Adrenal gland (tissue), 12 donors: ENCODE measurements around the gene FMNL2. TPM values are rescaled to one million over a fixed set of nuclear protein-coding genes. Genes with fewer than 3 reads are reported as not detected.

ENCODE experiments used
- DNase-seq, 7 donors: peaks; one replicate each; pipeline ENCODE4 v3.0.0-alpha.2; 2019 to 2020
- H3K27ac ChIP-seq, 5 donors: fragments of 200-600 bp; sonication (generic) in 4 of 5; 1 replicate in 3 of 5; 2 replicates in 2 of 5; pipeline versions ENCODE4 v1.5.1 to v1.8.0; 2016 to 2020; ENCODE audit warnings: mild to moderate bottlenecking in 1 of 5
- H3K27me3 ChIP-seq: fragments of 200-600 bp; 2 replicates; pipeline ENCODE4 v1.8.0; 2021
- H3K36me3 ChIP-seq, 2 donors: fragments of 200-600 bp; replicated peaks in 1 of 2; 1 replicate in 1 of 2; 2 replicates in 1 of 2; pipeline versions ENCODE4 v1.5.1 to v1.8.0; 2018 to 2022
- H3K4me1 ChIP-seq, 2 donors: fragments of 200-600 bp; replicated peaks in 1 of 2; 1 replicate in 1 of 2; 2 replicates in 1 of 2; pipeline versions ENCODE4 v1.5.1 to v1.8.0; 2018 to 2021
- H3K4me3 ChIP-seq, 4 donors: fragments of 200-600 bp; sonication (generic) in 3 of 4; one replicate each; pipeline ENCODE4 v1.5.1; 2016 to 2018
- H3K9me3 ChIP-seq, 3 donors: fragments of 200-600 bp; sonication (generic) in 1 of 3; replicated peaks in 1 of 3; 1 replicate in 2 of 3; 2 replicates in 1 of 3; pipeline versions ENCODE4 v1.5.1 to v1.8.0; 2016 to 2021
- CTCF ChIP-seq, 6 experiments: fragments of 450-650 bp in 4 of 6; fragments of 200-600 bp in 2 of 6; sonication (generic) in 1 of 6; IDR thresholded peaks; 1 replicate in 5 of 6; 2 replicates in 1 of 6; pipeline versions ENCODE4 v1.5.1 to v1.8.0; 2016 to 2021; ENCODE audit warnings: antibody characterized with exemption in 6 of 6, mild to moderate bottlenecking in 2 of 6, moderate library complexity in 1 of 6
- POLR2A ChIP-seq, 2 donors: fragments of 450-650 bp; IDR thresholded peaks; one replicate each; pipeline ENCODE4 v1.6.1; 2017; ENCODE audit warnings: antibody characterized with exemption in 2 of 2, mild to moderate bottlenecking in 2 of 2, moderate library complexity in 1 of 2
- WGBS, 4 donors: extraction: QIAGEN DNeasy Blood & Tissue Kit in 2 of 4; methylation state at CpG; one replicate each; pipeline versions ENCODE4 v1.1.5 to v1.1.7; 2013 to 2017; 5-methylcytosine and 5-hydroxymethylcytosine counted together
- intact Hi-C, 2 donors: fragments of 100-400 bp; cut with DNase I; formaldehyde crosslinking; loops; one replicate each; pipeline versions ENCODE4 v1.14.1 to v1.15.0; 2022 to 2023
- polyA plus RNA-seq, 3 donors: library from polyadenylated mRNA; stranded (reverse); fragments of 200-250 nt in 2 of 3; fragments of 350-450 nt in 1 of 3; fragmentation: Illumina TruSeq in 1 of 3; extraction: RNeasy Lipid Tissue Mini Kit (QIAGEN cat#74804) in 1 of 3; gene quantifications; one replicate each; pipeline ENCODE4 v1.2.3, GENCODE V29; 2013 to 2014
- total RNA-seq, 9 donors: library from RNA; depleted of rRNA in 4 of 9; stranded (reverse); fragments of >200 nt in 4 of 9; fragments of 120-200 nt in 1 of 9; fragmentation: NEBNext Ultra II Directional in 1 of 9; extraction: Animal tissue kit (Norgen Biotek cat#: 25700) in 1 of 9; gene quantifications; one replicate each; pipeline versions ENCODE4 v1.1.0 to v1.2.4, GENCODE V29; 2013 to 2023
- donor health status: healthy with polysubstance abuse.
- donor health status: Bipolar disorder and iron deficiency.
- donor health status: DM: yes; HTN: yes; CAD: no.
- donor health status: DM: no; HTN: no; CAD: no.
- donor health status: DM: no; HTN: no; CAD: no.
- donor health status: DM: yes; HTN: yes; CAD: no.

Gene FMNL2
- total and polyA plus RNA-seq, 12 donors, result 23.5 to 54.2 (median 36.7) TPM

GRCh38 chr2:152335726-152336118 lies 748 bp downstream of the FMNL2 start:
- H3K4me1 ChIP-seq, result peaks cover 0 to 19% of the 10 kb centered on the region in 2 donors
- H3K27ac ChIP-seq, result peak overlapping the region; percentile 48 to 89 (median 78)
- H3K9me3 ChIP-seq, result no peaks in the 10 kb centered on the region
- peak in 2 of 7 donors; percentile 22 to 40 for DNase-seq
- no peaks in the 10 kb centered on the region for H3K36me3 ChIP-seq
- H3K4me3 ChIP-seq, result peak overlapping the region; percentile 79 to 97 (median 92)
- TF ChIP-seq CTCF (IDR thresholded peaks at IDR 0.05) (no peak), POLR2A (IDR thresholded peaks at IDR 0.05) (no peak)
- intact Hi-C loops, result loop anchor here (10.0 kb wide), 3 partner anchors 141 to 299 kb away; no protein-coding TSS in a partner anchor
- WGBS, 4 donors, result 0 to 1% (median 0%) methylated on average over 11 to 35 of the region's 35 CpGs
- H3K27me3 ChIP-seq, result no peaks in the 10 kb centered on the region

GRCh38 chr2:152336119-152336853 lies 1.3 kb downstream of the FMNL2 start:
- H3K27me3 ChIP-seq, result no peaks in the 10 kb centered on the region
- H3K36me3 ChIP-seq, result no peaks in the 10 kb centered on the region
- 0 to 2% (median 1%) methylated on average over 32 to 42 of the region's 42 CpGs for WGBS, 4 donors
- DNase-seq, result peak; percentile 61 to 77 (median 68)
- H3K9me3 ChIP-seq, result no peaks in the 10 kb centered on the region
- H3K27ac ChIP-seq, result peak overlapping the region; percentile 48 to 89 (median 78)
- H3K4me1 ChIP-seq, result peaks cover 0 to 21% of the 10 kb centered on the region in 2 donors
- TF ChIP-seq CTCF (IDR thresholded peaks at IDR 0.05), result no peak
- peak in 1 of 2 donors; percentile 58 for TF ChIP-seq POLR2A (IDR thresholded peaks at IDR 0.05)
- H3K4me3 ChIP-seq, result peak overlapping the region; percentile 79 to 97 (median 92)
- intact Hi-C loops, result loop anchor here (10.0 kb wide), 3 partner anchors 141 to 299 kb away; no protein-coding TSS in a partner anchor

DNA sequence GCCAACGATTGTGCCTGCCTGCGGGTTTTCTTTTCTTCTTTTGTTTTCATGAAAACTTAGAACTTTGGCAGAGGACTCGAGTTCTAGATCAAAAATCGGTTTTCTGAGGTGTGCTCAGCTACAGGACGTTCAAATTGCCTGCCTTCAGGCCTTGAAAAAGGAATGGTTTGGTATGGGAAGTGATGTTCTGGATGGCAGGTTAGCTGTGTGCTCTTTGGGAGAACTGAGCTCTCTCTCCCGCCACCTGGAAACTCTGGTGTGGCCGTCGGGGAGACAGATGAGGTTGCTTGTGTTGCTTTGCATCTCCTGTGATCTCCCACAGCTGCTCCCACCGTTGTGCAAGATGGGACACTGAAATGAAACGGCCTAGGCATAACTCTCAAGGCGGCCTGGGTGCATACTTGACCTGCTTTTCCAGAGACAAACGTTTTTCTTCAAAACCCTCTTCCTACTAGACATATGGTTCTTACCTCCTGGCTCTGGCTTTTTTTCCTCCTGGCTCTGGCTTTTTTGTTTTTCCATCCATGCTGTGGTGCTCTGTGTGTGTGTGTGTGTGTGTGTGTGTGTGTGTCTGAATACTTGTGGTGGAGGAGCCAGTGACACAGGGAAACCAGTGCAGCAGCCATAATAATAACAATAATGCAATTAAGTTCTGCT lies 2.0 kb downstream of the FMNL2 start:
- peak; percentile 29 to 62 (median 34) for DNase-seq
- Histone ChIP-seq H3K36me3 (no peaks in the 10 kb centered on the region), H3K9me3 (no peaks in the 10 kb centered on the region), H3K4me1 (peaks cover 0 to 27% of the 10 kb centered on the region in 2 donors), H3K27me3 (no peaks in the 10 kb centered on the region), H3K27ac (peak overlapping the region; percentile 48 to 89 (median 78)), H3K4me3 (peak overlapping the region; percentile 79 to 97 (median 92))
- TF ChIP-seq POLR2A (IDR thresholded peaks at IDR 0.05) (no peak), CTCF (IDR thresholded peaks at IDR 0.05) (no peak)
- WGBS, 4 donors, result 8 to 17% (median 11%) methylated on average over 9 to 12 of the region's 12 CpGs
- intact Hi-C loops, result loop anchor here (10.0 kb wide), 3 partner anchors 142 to 298 kb away; no protein-coding TSS in a partner anchor

DNA sequence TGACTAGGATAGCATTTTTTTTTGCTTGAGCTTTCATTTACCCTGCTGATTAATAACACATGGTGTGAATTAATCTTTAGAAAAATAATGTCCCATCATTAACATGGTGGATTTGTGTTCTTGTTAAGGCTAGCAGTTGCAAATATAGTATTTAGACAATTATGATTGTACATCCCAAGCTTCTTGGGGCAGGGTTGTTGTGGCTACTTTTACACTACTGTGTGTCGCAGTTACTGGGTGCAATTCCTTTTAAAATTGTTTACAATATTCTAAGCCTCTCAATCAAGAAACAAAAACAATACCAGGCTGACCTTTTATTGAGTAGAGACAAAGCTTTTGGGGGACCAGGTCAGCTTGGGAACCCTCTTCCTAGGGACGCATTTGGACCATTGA lies 2.5 kb downstream of the FMNL2 start:
- H3K4me1 ChIP-seq, result peaks cover 0 to 27% of the 10 kb centered on the region in 2 donors
- 49 to 68% (median 51%) methylated on average over 2 of the region's 2 CpGs for WGBS, 4 donors

More for the DNA sequence above, 2.5 kb downstream of the FMNL2 start:
- H3K9me3 ChIP-seq, result no peaks in the 10 kb centered on the region
- no peak for DNase-seq
- H3K27me3 ChIP-seq, result no peaks in the 10 kb centered on the region
- peak overlapping the region in 1 of 4 donors; percentile 92 for H3K4me3 ChIP-seq
- intact Hi-C loops, result loop anchor here (10.0 kb wide), 3 partner anchors 143 to 297 kb away; no protein-coding TSS in a partner anchor
- TF ChIP-seq POLR2A (IDR thresholded peaks at IDR 0.05), result no peak
- no peaks in the 10 kb centered on the region for H3K36me3 ChIP-seq
- peak overlapping the region in 1 of 5 donors; percentile 86 for H3K27ac ChIP-seq
